CD4-positive, alpha-beta T cell treated with Interleukin-4 for 4 hours (primary cell): ENCODE measurements around the gene CXCL14.

Source experiments
- DNase-seq: peaks from one replicate; pipeline ENCODE4 v3.0.0-alpha.2; 2020

Gene CXCL14

DNA sequence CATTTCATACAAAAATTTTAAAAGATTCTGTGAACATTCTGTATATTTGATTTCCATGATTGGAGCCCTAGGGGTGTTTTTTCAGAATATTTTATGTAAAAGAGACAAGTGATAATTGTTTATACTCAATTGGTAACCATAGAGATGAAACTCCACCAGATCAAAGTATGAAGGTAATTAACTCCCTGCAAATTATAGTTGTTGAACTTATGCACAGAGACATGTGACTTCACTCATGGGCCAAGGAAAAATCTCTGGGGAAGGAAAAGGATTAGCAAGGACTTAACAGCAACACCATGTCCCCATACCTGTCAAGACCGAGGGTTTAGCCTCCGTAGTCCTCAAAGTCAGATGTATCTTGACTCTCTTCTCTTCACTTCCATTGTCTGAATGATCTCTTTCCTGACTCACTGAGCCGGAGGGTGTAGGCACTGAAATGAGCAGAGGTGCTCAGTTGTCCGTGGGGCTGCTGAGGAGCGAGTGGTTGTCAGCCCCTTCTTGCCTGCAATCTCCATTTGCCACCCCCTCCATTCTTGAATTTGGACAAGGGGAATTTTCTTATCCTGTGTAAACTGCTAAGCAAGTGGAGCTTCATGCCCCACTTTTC, 17.5 kb upstream of the CXCL14 start:
- DNase-seq, result no peak

DNA sequence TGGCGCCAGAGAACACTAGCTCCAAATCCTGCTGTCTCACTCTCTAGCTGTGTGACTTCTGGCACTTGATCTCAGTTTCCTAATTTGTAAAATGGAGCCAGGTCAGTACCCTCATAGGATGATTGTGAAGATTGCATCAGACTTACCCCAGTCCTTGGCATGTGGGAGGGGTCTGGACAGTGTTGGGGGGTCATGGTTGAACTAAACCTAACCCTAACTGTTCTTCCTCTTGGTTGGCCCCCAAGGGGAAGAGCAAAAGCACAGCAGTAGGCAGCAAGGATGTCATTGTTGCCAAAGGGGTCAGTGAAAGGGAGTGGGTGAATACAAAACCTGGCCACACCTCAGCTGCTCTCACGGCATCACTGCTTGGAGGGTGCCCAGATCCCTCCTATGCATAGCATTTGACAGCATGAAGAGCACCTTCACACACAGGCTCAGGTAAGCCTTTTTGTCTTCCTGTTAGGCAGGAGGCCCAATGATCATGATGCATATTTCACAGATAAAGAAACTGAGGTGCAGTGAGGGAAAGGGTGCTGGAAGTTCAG, 15.7 kb upstream of the CXCL14 start:
- DNase-seq, result no peak

DNA sequence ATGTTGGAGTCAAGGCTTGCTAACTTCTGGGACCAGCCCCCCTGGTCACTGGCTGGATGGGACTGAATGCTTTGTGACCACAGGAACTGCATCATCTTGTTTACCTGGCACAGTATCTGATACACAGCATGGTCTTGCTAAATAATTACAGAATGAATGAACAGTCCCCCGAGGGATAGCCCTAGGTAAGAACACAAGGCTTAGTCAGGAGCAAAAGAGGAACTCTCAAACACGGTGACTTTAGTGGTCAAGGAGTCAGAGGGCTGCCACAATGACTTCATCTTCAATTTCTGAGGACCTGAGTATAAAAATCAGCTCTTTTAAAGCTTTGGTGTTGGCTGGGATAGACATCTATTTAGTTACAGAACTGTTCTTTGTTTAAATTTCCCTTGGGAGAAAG, 15.1 kb upstream of the CXCL14 start:
- DNase-seq, result no peak

DNA sequence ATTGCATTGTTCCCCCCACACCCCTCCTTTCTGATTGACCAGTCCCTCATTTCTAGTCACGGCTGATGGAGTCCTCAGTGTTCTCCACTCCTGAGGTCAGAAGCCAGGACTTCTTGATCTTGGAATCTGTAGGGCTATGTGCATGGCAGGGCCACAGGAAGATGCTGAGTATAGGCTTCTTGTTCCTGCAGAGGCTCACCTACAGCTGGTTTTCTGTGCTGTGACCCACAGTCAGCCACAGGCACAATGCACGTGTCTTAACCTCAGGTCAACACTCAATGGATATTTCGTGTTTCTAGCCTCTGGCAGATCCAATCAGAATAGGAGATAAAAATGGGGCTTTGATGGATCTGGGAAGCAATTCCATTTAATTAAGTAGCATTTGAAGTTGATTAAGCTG, 14.3 kb upstream of the CXCL14 start:
- no peak for DNase-seq

DNA sequence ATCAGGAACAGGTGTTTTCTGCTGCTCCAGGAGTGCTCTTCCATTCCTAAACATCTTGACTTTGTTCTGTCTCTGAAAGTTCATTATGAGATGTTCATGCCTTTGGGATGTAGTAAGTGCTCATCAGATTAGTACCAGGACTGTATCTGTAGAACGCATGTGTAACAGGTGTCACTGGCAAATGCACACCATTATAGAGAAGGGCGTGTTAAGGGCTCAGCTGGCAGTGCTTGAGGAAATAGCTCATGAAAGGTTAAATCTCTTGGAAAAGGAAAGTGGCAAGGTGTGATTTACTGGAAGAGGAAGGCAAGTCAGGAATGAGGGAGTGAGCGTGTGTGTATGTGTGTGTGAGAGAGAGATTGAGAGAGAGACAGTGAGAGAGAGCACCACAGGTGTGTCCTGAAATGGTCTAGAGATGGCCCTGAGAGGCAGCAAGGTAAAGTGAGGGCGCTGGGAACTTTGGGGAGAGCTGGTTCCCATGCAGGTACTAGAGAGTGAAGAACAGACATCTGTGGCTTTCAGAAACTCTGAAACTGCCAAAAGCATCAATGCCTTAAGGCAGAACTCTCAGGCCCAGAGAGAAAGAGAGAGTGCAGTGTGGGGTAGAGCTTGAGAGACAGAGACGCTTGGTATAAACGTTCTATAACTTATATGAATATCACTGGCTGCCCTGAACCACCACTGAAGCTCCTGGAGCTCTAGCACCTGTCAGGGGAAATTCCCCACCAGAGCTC, 13.7 kb upstream of the CXCL14 start:
- DNase-seq, result no peak

DNA sequence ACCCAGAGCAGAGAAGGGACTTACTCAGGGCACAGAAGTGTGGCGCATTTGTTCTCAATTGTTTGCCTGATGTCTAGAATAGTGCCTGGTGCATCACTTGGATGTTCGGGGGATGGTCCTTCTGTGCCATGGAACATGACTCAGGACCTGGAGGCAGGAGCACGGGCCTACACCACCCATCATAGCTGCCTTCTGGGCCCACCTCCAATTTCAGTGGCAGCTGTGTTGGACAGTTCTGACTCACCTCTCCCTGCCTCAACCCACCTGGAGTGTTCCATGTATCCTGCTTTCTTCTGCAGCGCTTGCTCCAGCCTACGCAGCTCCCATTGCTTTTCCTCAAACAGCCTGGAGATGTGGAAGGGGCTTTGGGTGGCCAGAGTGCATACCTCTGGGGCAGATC, 12.5 kb upstream of the CXCL14 start:
- DNase-seq, result no peak

DNA sequence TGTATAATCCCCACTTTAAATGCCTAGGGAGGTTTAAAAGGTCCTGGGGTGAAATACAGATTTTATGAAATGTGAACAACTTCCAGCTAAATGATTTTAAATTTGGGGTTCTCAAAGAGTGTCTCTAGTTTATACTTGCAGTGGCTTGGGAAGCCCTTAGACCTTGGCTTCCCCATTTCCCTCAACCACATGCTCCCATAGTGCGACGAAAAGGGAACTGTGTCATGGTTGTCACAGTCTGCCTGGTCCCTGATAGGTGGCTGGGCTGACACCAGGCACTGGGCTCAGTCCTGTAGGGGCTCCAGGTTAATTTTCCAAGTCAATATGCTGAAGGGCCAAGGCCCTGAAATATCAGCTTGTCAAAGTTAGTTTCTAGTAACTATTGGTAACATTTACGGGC, 10.4 kb upstream of the CXCL14 start:
- DNase-seq, result no peak

DNA sequence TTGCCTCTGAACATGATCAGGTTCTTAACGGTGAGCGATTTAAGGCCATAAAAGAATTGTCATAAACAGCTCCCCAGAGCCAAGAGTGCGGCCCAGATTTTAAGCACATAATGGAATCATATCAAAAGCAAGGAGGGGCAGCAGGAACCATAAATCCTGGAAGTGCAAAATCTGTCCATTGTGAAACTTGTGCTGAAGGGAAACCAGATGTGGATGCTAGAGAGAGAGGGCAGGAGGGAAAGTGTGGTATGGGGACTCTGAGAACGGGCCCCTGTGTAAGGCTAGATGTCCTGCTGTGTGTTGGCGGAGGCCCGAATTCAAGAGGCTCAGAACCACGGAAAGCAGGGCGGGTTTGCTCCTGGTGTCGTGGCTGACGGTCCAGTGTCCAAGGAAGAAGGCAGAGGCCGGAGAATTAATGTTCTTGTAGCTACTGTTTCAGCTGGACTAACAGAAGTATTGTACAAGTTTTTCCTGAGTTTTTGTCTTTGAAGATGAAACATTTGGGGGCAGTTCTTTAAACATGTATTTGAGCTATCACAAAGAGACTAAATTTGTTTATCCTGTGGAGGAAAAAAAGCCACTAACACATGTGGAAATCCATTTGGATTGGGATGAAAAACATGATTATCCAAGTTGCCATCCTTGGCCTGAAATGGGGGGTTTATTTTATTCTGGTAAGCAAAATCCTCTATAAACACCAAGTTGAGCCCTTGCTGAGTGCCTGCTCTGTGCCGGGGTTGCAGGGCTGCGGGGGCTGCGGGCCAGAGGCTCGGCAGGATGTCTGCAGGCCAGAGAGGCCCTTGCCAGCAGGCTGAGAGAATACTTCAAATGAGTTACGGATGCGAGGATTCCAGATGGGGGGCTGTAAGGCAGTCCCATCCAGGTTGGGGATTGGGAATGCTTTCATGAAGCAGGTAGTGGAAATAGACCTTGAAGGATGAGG, 9.2 kb upstream of the CXCL14 start:
- DNase-seq, result no peak

DNA sequence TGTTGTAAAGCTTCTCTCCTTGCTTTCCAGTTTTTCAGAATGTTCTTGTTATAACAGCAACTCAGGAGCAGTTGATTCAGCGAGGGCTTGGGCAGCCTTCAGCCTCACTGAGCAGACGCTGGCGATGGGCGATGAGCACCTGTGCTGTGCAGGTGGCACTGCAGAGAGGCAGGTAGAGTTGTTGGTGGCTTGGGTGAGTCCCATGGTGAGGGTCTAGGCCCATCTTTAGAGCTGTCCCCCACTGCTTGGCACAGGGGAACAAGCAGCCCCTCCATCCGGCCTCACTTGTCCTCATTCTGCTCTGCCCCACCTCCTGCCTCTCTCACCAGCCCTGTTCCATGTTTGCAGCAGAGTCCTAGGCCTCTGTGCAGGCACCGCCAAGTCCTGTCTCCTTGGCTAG, 6.1 kb upstream of the CXCL14 start:
- no peak for DNase-seq

DNA sequence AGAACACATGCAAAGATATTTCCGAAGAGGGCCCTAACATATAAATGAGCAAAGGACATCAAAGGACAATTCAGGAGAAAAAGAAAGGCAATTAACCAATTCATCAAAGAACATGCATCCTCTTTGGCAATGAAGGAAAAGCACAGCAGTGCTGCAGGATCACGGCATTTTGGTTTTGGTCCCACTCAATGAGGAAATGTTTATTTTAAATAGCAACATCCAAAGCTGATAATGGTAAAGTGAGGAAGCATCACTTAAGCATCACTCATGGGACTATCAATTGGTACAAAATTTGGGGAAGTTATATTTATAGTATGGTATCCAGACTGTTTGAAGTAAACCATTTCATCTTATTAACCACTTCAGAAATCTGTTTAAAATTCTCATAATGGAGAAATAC, 5.5 kb upstream of the CXCL14 start:
- no peak for DNase-seq

DNA sequence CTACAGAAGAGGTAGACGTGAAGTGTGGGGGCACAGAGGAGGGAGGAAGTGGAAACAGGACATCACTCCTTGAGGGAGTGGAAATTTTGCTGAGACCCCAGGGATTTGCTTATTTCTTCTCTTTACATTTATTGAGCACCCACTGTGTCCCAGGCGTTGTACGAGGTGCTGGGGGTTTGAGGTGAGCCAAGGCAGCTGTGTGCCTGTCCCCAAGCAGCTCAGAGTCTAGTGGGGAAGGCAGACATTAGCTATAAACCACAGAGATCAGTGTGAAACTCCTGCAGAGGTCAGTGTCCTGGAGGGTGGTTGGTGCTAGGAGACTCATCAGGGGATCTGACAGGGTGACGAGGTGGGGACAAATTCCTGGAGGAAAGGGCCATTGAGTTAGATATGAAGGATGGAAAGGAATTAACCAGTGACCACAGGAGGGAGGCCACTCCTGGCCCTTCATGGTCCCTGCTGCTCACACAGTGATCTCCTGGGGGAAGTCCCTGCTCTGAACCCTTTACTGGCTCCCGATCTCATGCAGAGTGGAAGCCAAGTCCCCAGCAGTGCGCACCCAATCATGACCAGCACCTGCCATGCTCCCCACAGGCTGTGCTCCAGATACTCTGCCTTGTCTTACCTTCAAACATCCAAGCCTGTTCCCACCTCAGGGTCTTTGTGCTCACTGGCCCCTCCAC, 3.4 kb upstream of the CXCL14 start:
- DNase-seq, result no peak

DNA sequence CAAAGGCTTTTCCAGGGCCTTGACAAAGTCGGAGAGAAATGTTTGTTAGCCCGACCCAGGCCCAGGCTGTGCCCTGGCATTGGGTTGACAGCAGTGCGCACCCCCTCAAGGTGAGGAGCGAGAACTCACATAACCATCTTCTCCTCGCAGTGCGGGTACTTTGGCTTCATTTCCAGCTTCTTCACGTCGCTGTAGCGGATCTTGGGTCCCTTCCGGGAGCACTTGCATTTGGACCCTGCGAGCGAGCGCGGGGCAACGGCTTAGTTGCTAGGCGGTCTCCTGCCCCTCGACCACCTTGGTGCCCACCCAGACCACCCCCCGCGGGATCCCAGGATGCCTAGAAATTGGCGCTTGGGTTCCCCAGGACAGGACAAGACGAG, 496 bp downstream of the CXCL14 start:
- no peak for DNase-seq

DNA sequence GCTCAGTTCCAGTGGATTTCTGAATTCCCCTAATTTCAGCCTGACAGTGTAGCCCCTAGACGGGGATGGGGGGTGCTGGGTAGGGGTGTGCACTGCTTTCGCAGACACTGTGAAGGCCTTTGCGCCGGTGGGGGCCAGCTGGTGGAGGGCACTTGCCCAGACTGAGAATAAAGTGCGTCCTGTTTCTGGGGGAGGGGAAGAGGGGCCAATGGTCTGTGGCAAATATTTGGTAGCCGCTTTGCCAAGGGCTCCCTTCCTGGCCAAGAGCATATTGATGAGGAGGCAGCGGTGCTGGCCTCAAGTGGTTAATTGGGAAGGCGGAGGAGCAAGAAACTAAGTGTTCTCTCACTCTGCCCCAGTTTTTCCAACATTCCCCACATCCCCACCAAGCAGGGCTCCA, 1.4 kb downstream of the CXCL14 start:
- DNase-seq, result no peak

DNA sequence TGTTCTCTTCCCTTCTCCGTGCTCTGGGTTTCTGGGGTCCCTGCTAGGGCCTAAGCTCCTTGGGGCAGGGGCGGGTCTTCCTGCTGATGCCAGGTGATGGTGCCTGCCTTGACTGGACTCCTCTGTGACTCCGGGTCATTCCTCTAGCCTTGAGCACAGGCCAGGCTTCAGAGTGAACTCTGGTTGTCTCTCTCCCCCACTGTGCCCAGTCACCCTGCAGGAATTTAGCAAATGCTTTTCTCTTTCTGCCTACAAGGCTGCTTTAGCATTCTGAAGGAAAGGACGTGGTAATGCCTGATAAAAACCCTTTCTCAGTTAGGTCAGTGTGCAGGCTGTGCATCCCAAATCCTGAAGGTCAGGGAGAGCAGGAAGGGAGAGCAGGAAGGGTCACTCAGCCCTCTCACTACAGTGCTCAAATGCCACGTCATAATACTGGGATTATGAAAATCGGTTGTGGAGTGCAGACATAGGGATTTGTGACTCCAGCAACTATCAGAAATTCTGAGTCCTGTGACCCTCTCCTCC, 2.7 kb downstream of the CXCL14 start:
- DNase-seq, result no peak

DNA sequence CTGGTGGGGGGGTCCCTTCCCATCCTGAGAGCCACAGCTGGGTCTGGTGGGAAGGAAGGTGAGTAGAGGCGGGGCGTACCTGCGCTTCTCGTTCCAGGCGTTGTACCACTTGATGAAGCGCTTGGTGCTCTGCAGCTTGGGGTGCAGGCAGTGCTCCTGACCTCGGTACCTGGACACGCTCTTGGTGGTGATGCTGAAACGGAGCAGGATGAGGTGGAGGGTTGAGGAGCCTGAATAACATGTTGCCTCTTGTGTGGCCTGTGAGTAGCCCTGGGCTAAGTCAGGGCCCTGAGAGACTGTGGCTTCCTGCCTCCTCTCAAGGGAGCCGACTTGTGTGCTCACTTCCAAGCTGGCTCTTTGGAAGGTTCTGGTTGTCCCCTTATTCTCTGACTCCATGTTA, 4.3 kb downstream of the CXCL14 start:
- DNase-seq, result no peak

DNA sequence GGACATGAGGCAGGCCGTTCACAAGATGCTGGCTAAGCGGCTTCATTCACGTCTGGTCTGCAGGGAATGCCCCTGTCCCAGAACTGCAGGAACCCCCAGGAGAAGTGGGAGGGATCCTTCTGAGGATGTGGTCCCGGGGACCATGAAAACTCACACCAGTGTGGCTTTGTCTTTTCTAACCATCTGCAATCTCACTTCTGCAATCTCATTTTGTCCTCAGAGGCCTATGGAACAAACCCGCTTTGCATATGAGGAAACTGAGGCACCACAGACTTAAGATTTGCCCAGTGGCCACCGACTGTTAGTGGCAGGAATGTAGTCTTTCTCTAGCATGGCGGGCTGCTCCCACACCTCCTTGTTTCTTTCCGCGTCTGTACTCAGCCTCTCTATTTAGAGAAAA, 6.9 kb downstream of the CXCL14 start:
- DNase-seq, result no peak

DNA sequence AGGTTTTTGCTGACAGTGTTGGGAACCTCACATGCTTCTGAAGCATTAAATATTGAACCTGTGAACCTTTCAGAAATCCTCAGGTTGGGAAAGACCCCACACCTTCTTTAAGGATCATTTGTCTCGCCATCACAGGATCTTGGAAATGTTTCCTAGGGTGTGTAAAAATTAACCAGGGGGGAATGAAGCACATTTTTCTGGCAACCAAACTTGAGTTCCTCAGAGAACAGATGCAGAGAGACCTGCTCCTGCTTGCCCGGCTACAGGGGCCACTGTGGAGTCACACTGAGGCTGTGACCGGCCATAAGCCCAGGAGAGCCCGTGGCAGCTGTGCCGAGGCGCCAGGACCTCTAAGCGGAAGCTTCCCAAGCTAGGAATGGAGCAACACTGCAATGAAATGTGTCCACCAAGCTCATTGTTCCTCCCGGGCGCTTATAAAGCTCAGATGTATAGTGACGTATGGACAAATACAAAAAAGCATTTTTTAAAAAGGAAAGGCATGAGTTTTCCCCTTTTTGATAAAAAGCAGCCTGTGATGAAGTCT, 7.7 kb downstream of the CXCL14 start:
- DNase-seq, result no peak

DNA sequence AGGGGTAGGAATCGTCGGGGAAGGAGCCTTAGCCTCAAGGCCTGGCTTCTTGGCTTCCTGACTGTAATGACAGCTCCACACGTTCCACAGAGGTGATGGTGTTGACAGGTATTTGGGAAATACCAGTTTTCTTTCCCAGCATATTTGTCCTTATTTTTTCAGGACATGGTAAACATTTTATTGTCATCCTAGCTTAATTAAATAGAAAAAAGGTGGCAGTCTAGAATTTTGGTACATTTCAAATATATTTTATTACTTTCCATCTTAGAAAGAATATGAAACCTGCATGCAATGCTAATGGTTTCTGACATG, 8.4 kb downstream of the CXCL14 start:
- DNase-seq, result no peak

DNA sequence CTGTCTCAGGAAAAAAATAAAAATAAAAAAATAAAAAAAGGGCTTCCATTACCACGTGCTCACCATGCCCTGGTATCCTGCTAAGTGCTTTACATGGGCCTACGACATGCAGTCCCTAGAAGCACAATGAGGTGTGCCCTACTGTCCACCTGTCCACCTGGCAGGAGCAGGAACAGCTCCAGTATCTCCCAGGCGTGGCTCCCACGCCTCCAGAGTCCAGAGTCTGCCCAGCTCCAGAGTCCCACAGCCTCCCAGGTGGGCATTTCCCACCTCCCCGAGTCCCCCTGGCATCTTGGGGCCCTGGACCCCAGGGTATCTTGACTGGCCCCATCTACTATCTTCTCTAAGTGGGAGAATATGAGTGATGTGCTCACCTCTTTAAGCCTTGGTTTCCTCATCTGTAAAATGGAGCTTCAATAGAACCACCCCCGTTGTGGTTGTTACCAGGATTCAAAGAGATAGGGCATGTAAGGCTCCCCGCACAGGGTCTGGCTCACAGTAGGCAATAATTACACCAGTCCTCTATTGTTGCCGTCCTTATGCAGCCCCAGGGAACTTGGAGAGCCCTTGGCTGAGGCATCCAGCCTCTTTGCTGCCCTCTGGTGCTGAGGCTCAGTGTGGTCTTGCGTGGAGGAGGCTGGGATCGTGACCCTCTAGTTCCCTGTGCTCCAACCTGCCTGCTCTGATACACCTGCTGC, 8.9 kb downstream of the CXCL14 start:
- DNase-seq, result no peak

DNA sequence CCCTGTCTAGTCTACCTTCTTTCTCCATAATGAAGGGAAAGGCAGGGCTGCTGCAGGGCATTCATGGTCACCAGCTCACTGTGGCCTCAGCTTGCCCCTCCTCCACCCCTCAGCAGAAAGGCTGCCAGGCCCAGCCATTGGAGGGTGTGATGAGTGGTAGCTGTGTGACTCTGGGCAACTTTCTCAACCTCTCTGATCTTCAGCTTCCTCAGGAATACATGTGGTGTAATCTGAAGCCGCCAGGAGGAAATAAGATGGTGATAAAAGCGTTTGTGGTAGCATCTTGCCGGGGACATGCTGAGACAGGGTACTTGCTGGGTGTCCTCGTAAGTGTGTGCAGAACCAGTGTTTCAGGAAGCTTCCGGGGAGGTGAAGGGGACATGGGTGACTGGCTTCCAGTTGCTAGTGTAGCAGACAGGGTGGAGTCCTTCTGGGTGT, 9.8 kb downstream of the CXCL14 start:
- no peak for DNase-seq

DNA sequence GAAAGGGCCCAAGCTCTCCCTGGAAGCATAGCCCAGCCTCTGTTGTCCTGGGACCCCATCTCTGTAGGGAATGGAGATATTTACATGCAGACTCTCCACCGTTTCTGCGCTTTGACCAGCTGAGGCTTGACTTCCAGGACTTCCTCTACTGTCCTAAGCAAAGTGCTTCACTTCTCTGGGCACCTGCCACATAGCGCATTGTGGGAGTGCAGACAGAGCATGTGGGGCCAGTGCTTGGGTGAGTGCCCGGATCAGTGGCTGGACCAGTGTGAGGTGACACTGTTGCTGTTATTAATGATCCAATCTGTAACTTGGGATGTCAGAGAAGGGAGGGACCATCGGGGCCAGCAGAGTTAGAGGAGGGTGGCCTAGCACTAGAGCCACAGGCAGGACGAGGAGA, 10.5 kb downstream of the CXCL14 start:
- no peak for DNase-seq

DNA sequence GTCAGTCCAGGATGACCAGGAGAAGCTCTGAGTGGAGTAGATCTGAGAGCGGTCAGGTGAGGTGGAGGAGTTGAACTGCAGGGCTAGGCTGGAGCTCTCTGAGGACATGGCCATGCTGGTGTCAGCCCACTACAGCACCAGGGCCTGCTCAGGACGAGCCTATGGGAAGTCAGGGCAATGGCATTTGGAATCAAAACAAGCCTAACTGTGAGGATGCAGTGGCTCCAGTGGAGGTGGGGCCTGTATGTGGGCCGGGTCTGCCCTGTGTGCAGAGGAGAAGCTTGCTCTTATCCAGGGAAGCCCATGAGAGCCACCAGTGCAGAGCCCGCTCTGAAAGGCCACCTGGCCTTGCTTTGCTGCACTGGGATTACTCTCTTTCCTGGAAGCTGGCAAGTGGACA, 11.1 kb downstream of the CXCL14 start:
- no peak for DNase-seq
